ENCODE data around the gene AHCYL2. TPM values are rescaled to one million over a fixed set of nuclear protein-coding genes. Genes with fewer than 3 reads are reported as not detected.

The AHCYL2 gene
- total RNA-seq, 4 donors from 2014 or later, result 10.8 to 14.0 (median 13.7) TPM

DNA sequence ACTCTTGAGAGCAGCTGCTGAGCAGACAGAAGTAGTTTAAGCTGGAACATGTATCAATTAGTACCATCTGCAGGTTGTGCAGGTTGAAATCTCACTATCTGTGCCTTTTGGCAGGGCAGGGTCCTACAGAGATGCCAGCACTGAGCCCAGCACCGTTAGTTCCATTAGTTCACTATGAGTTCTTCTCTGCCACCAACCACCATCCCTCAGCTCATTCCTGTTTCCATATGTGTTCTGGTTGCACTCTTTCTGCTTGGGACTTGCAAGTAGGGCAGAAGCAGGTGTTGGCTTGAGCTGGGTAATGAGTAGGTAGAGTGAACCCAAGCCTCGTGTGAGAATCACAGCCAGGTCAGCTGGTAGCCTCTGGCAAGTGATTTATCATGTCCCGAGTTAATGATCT is 33.6 kb upstream of the AHCYL2 start:
- Histone ChIP-seq H3K36me3 (no peaks in the 10 kb centered on the region), H3K27me3 (peaks cover 0 to 16% (median 0%) of the 10 kb centered on the region in 4 donors), H3K4me1 (peaks cover 0 to 48% (median 21%) of the 10 kb centered on the region in 3 donors), H3K9me3 (no peaks in the 10 kb centered on the region), H3K4me3 (no peak overlapping the region), H3K27ac (no peak overlapping the region)
- TF ChIP-seq POLR2A (IDR thresholded peaks at IDR 0.05), result no peak
- TF ChIP-seq, protein P1, sequence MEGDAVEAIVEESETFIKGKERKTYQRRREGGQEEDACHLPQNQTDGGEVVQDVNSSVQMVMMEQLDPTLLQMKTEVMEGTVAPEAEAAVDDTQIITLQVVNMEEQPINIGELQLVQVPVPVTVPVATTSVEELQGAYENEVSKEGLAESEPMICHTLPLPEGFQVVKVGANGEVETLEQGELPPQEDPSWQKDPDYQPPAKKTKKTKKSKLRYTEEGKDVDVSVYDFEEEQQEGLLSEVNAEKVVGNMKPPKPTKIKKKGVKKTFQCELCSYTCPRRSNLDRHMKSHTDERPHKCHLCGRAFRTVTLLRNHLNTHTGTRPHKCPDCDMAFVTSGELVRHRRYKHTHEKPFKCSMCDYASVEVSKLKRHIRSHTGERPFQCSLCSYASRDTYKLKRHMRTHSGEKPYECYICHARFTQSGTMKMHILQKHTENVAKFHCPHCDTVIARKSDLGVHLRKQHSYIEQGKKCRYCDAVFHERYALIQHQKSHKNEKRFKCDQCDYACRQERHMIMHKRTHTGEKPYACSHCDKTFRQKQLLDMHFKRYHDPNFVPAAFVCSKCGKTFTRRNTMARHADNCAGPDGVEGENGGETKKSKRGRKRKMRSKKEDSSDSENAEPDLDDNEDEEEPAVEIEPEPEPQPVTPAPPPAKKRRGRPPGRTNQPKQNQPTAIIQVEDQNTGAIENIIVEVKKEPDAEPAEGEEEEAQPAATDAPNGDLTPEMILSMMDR (IDR thresholded peaks at IDR 0.05), result no peak
- intact Hi-C loops (cut with DNase I), result no loop called here
- no peak for DNase-seq
- WGBS, 2 donors, result 47 to 50% methylated on average over 3 of the region's 3 CpGs

DNA sequence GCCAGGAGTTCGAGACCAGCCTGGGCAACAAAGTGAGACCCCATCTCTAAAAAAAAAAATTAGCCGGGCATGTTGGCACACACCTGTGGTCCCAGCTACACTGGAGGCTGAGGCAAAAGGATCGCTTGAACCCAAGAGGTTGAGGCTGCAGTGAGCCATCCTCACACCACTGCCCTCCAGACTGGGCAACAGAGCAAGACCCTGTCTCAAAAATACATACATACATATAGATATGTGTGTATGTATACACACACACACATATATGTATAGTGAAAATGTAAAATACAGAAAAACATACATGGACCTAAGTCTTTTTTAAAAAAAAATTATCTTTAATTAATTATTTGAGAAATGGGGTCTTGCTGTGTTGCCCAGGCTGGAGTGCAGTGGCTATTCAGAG is 30.9 kb upstream of the AHCYL2 start:
- TF ChIP-seq POLR2A (IDR thresholded peaks at IDR 0.05), result no peak
- TF ChIP-seq, protein P1 (IDR thresholded peaks at IDR 0.05), result no peak
- Histone ChIP-seq H3K4me1 (peaks cover 0 to 28% (median 16%) of the 10 kb centered on the region in 3 donors), H3K27ac (no peak overlapping the region), H3K9me3 (no peaks in the 10 kb centered on the region), H3K36me3 (no peaks in the 10 kb centered on the region), H3K4me3 (no peak overlapping the region), H3K27me3 (peaks cover 0 to 8% (median 0%) of the 10 kb centered on the region in 4 donors)
- intact Hi-C loops (cut with DNase I), result no loop called here
- DNase-seq, result no peak
- 92 to 100% methylated on average over 2 of the region's 3 CpGs for WGBS, 2 donors

DNA sequence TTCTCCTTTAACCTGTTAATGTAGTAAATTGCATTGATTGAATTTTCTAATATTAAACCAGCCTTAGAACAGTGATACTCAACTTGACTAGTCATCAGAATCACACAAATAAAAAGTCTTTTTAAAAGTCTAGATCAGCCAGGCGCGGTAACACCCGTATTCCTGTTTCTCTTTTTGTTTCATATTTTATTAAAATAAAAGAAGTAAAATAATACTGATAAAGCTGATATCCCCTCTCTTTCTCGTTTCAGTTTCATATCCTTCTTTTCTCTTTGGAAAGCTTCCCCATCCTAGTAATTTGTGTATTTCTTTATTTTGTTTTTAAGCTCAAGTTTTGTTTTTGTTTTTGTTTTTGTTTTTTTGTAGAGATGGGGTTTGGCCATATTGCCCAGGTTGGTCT is 27.1 kb upstream of the AHCYL2 start:
- Histone ChIP-seq H3K9me3 (no peaks in the 10 kb centered on the region), H3K36me3 (no peaks in the 10 kb centered on the region), H3K4me1 (no peaks in the 10 kb centered on the region), H3K27me3 (no peaks in the 10 kb centered on the region), H3K27ac (no peak overlapping the region), H3K4me3 (no peak overlapping the region)
- TF ChIP-seq, protein P1 (IDR thresholded peaks at IDR 0.05), result no peak
- TF ChIP-seq POLR2A (IDR thresholded peaks at IDR 0.05), result no peak
- WGBS, 2 donors, result 77 to 83% methylated on average over 4 of the region's 4 CpGs
- no peak for DNase-seq
- intact Hi-C loops (cut with DNase I), result no loop called here

DNA sequence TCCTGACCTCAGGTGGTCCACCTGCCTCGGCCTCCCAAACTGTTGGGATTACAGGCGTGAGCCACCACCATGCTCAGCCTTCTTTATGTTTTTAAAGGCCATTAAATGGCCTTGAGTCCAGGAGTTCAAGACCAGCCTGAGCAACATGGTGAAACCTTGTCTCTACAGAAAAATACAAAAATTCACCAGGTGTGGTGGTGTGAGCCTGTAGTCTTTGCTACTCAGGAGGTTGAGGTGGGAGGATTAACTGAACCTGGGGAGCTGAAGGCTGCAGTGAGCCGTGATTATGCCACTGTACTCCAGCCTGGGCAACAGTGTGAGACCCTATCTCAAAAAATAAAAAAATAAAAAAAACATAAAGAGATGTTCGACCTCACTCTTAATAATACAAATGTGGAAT is 25.4 kb upstream of the AHCYL2 start:
- Histone ChIP-seq H3K9me3 (no peaks in the 10 kb centered on the region), H3K4me3 (no peak overlapping the region), H3K36me3 (peaks cover 0 to 4% (median 0%) of the 10 kb centered on the region in 3 donors), H3K27ac (no peak overlapping the region), H3K27me3 (no peaks in the 10 kb centered on the region), H3K4me1 (no peaks in the 10 kb centered on the region)
- no peak for TF ChIP-seq POLR2A (IDR thresholded peaks at IDR 0.05)
- TF ChIP-seq, protein P1 (IDR thresholded peaks at IDR 0.05), result no peak
- no peak for DNase-seq
- intact Hi-C loops (cut with DNase I), result no loop called here
- 88 to 90% methylated on average over 2 to 3 of the region's 4 CpGs for WGBS, 2 donors

DNA sequence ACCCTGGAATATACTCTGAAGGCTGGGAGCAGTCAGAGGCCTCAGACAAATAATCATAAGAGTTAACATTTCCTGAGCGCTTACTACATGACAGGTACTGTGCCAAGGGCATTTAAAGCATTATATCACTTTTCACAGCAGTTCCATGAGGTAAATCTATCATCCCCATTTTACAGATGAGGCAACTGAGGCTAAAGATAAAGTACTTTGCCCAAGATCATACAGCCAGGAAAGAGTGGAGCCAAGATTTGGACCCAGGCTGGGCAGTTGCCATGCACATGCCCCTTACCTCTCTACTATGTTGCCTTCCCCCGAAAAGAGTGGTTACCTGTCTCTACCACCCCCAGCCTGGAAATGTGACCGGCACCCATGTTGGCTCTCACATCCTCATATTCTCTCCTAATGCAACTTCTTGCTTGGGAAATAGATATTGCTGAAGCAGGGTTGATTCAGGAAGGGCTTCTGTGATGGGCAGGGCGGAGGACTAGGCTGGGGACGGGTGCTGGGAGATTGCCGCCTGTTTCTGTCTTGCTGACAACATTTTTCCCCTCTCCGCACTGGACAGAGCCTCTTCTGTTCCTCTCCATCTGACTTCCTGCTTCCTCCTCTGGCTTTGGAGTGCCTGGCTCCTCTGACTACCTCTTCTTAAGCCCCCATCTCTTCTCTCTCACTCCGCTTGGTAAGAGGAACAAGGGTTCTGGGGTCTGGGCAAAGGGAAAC is 22.6 kb upstream of the AHCYL2 start:
- TF ChIP-seq POLR2A (IDR thresholded peaks at IDR 0.05), result no peak
- TF ChIP-seq, protein P1 (IDR thresholded peaks at IDR 0.05), result no peak
- Histone ChIP-seq H3K4me1 (no peaks in the 10 kb centered on the region), H3K4me3 (no peak overlapping the region), H3K27ac (no peak overlapping the region), H3K27me3 (no peaks in the 10 kb centered on the region), H3K36me3 (peaks cover 0 to 28% (median 0%) of the 10 kb centered on the region in 3 donors), H3K9me3 (no peaks in the 10 kb centered on the region)
- intact Hi-C loops (cut with DNase I), result no loop called here
- no peak for DNase-seq
- 79 to 89% methylated on average over 7 to 8 of the region's 8 CpGs for WGBS, 2 donors
